Stimulated activated CD8-positive, alpha-beta memory T cell treated with anti-CD3 and anti-CD28 coated beads, Interleukin-7, amount 100 ng/mL, for 1 hour (primary cell): Measurements from ENCODE around the gene SYNGR3.
"Not testable (repeated sequence)": the region's sequence is repeated elsewhere in the genome, so short reads cannot be mapped to it uniquely, and the experiment has no call there.

ENCODE experiments used
- DNase-seq, 2 donors: peaks; one replicate each; pipeline ENCODE4 v3.0.0-alpha.2; 2020; ENCODE audit warnings: low read depth in 2 of 2

Gene SYNGR3

GRCh38 chr16:2008631-2009163, 18.9 kb downstream of the SYNGR3 start:
- no peak for DNase-seq

GRCh38 chr16:2009164-2009711, 19.5 kb downstream of the SYNGR3 start:
- DNase-seq = no peak

GRCh38 chr16:2009791-2010510, 20.2 kb downstream of the SYNGR3 start, which contains the start of gene ZNF598:
Gene ZNF598, minus strand, starts transcription at chr16:2009821.
- peak; percentile 50 to 63 for DNase-seq

GRCh38 chr16:2011726-2012125, 22.0 kb downstream of the SYNGR3 start:
- DNase-seq = not testable (repeated sequence)

GRCh38 chr16:2013527-2013926, 23.8 kb downstream of the SYNGR3 start:
- no peak for DNase-seq

GRCh38 chr16:2015117-2015946, 25.6 kb downstream of the SYNGR3 start:
- DNase-seq = no peak

- no peak for DNase-seq
These were observed 26.1 kb downstream of the SYNGR3 start for GRCh38 chr16:2015947-2016208.

GRCh38 chr16:2016407-2016922, 26.7 kb downstream of the SYNGR3 start:
- no peak for DNase-seq

GRCh38 chr16:2019518-2019920, 29.7 kb downstream of the SYNGR3 start, which contains the start of gene NPW:
Gene NPW, plus strand, starts transcription at chr16:2019785.
- no peak for DNase-seq

GRCh38 chr16:2019921-2020831, 30.4 kb downstream of the SYNGR3 start:
- no peak for DNase-seq

- no peak for DNase-seq
These were observed 32.9 kb downstream of the SYNGR3 start for GRCh38 chr16:2022723-2023091.

- peak; percentile 95 to 97 for DNase-seq
These were observed 33.6 kb downstream of the SYNGR3 start for GRCh38 chr16:2023092-2024031.

GRCh38 chr16:2024032-2024420, 34.3 kb downstream of the SYNGR3 start:
- DNase-seq = no peak

- no peak for DNase-seq
These were observed 35.5 kb downstream of the SYNGR3 start for GRCh38 chr16:2025251-2025650.

GRCh38 chr16:2025878-2026460, 36.2 kb downstream of the SYNGR3 start:
- DNase-seq = no peak

GRCh38 chr16:2026461-2027023, 36.8 kb downstream of the SYNGR3 start, which contains the start of gene NHERF2:
Gene NHERF2, plus strand, starts transcription at chr16:2026902. Its CDS starts 104 bp downstream, at chr16:2027006.
- no peak for DNase-seq

GRCh38 chr16:2027024-2028010, 37.5 kb downstream of the SYNGR3 start:
- DNase-seq = no peak

GRCh38 chr16:2028146-2028545, 38.4 kb downstream of the SYNGR3 start:
- no peak for DNase-seq
